Nephron (organoid): ENCODE data around the gene SNED1.
A peak's percentile ranks its signal among the peaks of the same experiment; 100 is the strongest.

Experiments
- H3K27ac Mint-ChIP-seq, 3 experiments: 2 replicates each; pipeline ENCODE4 v1.8.0; 2020; ENCODE audit warnings: mixed read lengths in 3 of 3, mild to moderate bottlenecking in 2 of 3, moderate library complexity in 1 of 3
- H3K27me3 Mint-ChIP-seq: 2 replicates; pipeline ENCODE4 v1.8.0; 2021; ENCODE audit warnings: low read depth, mild to moderate bottlenecking, moderate library complexity, mixed read lengths
- H3K36me3 Mint-ChIP-seq: 2 replicates; pipeline ENCODE4 v1.8.0; 2020; ENCODE audit warnings: low read depth, mixed read lengths
- H3K4me1 Mint-ChIP-seq: 2 replicates; pipeline ENCODE4 v1.8.0; 2020; ENCODE audit warnings: mixed read lengths
- H3K4me3 Mint-ChIP-seq, 3 experiments: 2 replicates each; pipeline ENCODE4 v1.8.0; 2020; ENCODE audit warnings: mild to moderate bottlenecking in 3 of 3, mixed read lengths in 3 of 3, moderate library complexity in 2 of 3
- H3K9me3 Mint-ChIP-seq: 2 replicates; pipeline ENCODE4 v1.8.0; 2020; ENCODE audit warnings: mixed read lengths
- CTCF ChIP-seq, 3 experiments: fragments of 200-600 bp; sonication (generic); IDR thresholded peaks; one replicate each; pipeline ENCODE4 v1.5.0; 2021; ENCODE audit warnings: antibody characterized with exemption in 3 of 3; ENCODE audit not compliant: unreplicated experiment in 3 of 3

Gene SNED1

GRCh38 chr2:240953426-240954410 lies 44.7 kb upstream of the SNED1 start:
- peaks cover 20% of the 10 kb centered on the region for H3K27me3 Mint-ChIP-seq
- H3K4me3 Mint-ChIP-seq = no peak overlapping the region
- TF ChIP-seq CTCF (IDR thresholded peaks at IDR 0.05; ENCODE audit: unreplicated experiment in 3 of 3) = no peak
- H3K36me3 Mint-ChIP-seq = no peaks in the 10 kb centered on the region
- no peaks in the 10 kb centered on the region for H3K9me3 Mint-ChIP-seq
- peak overlapping the region in 1 of 3 experiments; percentile 73 for H3K27ac Mint-ChIP-seq
- H3K4me1 Mint-ChIP-seq = peaks cover 30% of the 10 kb centered on the region

GRCh38 chr2:240954436-240955305 lies 43.7 kb upstream of the SNED1 start:
- Mint-ChIP-seq H3K27ac (peak overlapping the region; percentile 33 to 83 (median 73)), H3K27me3 (peaks cover 24% of the 10 kb centered on the region), H3K36me3 (no peaks in the 10 kb centered on the region), H3K4me1 (peaks cover 35% of the 10 kb centered on the region), H3K4me3 (no peak overlapping the region), H3K9me3 (no peaks in the 10 kb centered on the region)
- no peak for TF ChIP-seq CTCF (IDR thresholded peaks at IDR 0.05; ENCODE audit: unreplicated experiment in 3 of 3)

GRCh38 chr2:240955306-240956170 lies 42.9 kb upstream of the SNED1 start:
- peak overlapping the region in 2 of 3 experiments; percentile 83 to 91 for H3K27ac Mint-ChIP-seq
- no peak for TF ChIP-seq CTCF (IDR thresholded peaks at IDR 0.05; ENCODE audit: unreplicated experiment in 3 of 3)
- H3K4me1 Mint-ChIP-seq = peaks cover 35% of the 10 kb centered on the region
- H3K4me3 Mint-ChIP-seq = no peak overlapping the region
- H3K36me3 Mint-ChIP-seq = no peaks in the 10 kb centered on the region
- H3K9me3 Mint-ChIP-seq = no peaks in the 10 kb centered on the region
- H3K27me3 Mint-ChIP-seq = peaks cover 24% of the 10 kb centered on the region

GRCh38 chr2:240956171-240956934 lies 42.1 kb upstream of the SNED1 start:
- Mint-ChIP-seq H3K36me3 (no peaks in the 10 kb centered on the region), H3K9me3 (no peaks in the 10 kb centered on the region), H3K27me3 (peaks cover 24% of the 10 kb centered on the region), H3K4me3 (peak overlapping the region in 1 of 3 experiments; percentile 52), H3K27ac (peak overlapping the region; percentile 41 to 91 (median 86)), H3K4me1 (peaks cover 35% of the 10 kb centered on the region)
- no peak for TF ChIP-seq CTCF (IDR thresholded peaks at IDR 0.05; ENCODE audit: unreplicated experiment in 3 of 3)
